K562 (cell line): ENCODE measurements around the gene WDR70. TPM values are rescaled to one million over a fixed set of nuclear protein-coding genes. Genes with fewer than 3 reads are reported as not detected.
"Not testable (repeated sequence)": the region's sequence is repeated elsewhere in the genome, so short reads cannot be mapped to it uniquely, and the experiment has no call there.

Experiments
- ATAC-seq: fragments of 200-7000 bp; cut with Tn5 transposase; 3 replicates; pipeline ENCODE4 v1.9.1; 2020; ENCODE audit warnings: moderate library complexity
- BruUV-seq: library from RNA; stranded (reverse); fragments of 400-500 nt; replicated peaks from 2 replicates; lab custom pipeline; 2021; lab: Mats Ljungman, UMichigan
- CTCF ChIA-PET: fragments of 300-600 bp; formaldehyde crosslinking; extraction: SDS; loops from one replicate; lab custom pipeline; 2021; ENCODE audit warnings: low intra/inter-chr PET ratio; lab: Yijun Ruan, JAX
- POLR2A ChIA-PET: fragments of 300-600, 350-650 bp; sonication (Branson Sonifier 250); formaldehyde crosslinking; extraction: SDS; loops from one replicate; lab custom pipeline; 2021; ENCODE audit warnings: antibody characterized with exemption, inconsistent platforms; lab: Yijun Ruan, JAX
- DNase-seq, 4 experiments: peaks; one replicate each; pipeline versions ENCODE4 v3.0.0 to v3.0.0-alpha.2; 2011 to 2018; ENCODE audit warnings: low spot score in 3 of 4, mixed read lengths in 3 of 4; ENCODE audit errors: extremely low read depth in 1 of 4
- FAIRE-seq: peaks from 2 replicates; lab custom pipeline; 2011; peaks lifted over from hg19 to GRCh38; lab: Jason Lieb, UNC
- H2AFZ ChIP-seq: 2 replicates; pipeline ENCODE4 v1.6.0; 2011; ENCODE audit warnings: low read depth, low read length, control low read depth, inconsistent platforms
- H3K27ac ChIP-seq: fragments of 200-600 bp; 3 replicates; pipeline ENCODE4 v1.8.0; 2011; ENCODE audit warnings: low read depth, mild to moderate bottlenecking, control low read depth, inconsistent platforms, low read length, moderate library complexity, mixed read lengths; ENCODE audit errors: extremely low read depth
- H3K27me3 ChIP-seq, 2 experiments: fragments of 300-600 bp in 1 of 2; 2 replicates in 1 of 2; 3 replicates in 1 of 2; pipeline versions ENCODE4 v1.6.0 to v1.8.0; 2011; ENCODE audit warnings: inconsistent platforms in 2 of 2, low read length in 2 of 2, mild to moderate bottlenecking in 1 of 2, mixed read lengths in 1 of 2, moderate library complexity in 1 of 2; ENCODE audit not compliant: control insufficient read depth in 2 of 2, insufficient read depth in 2 of 2
- H3K36me3 ChIP-seq: fragments of 300-600 bp; 3 replicates; pipeline ENCODE4 v1.8.0; 2011; ENCODE audit warnings: mild to moderate bottlenecking, low read length, inconsistent platforms; ENCODE audit not compliant: control insufficient read depth, insufficient read depth
- H3K4me1 ChIP-seq, 2 experiments: fragments of 200-600 bp in 1 of 2; replicated peaks in 1 of 2; 2 replicates in 1 of 2; 3 replicates in 1 of 2; pipeline versions ENCODE4 v1.5.1 to v1.8.0; 2011; ENCODE audit warnings: inconsistent platforms in 2 of 2, low read length in 2 of 2, mild to moderate bottlenecking in 1 of 2, mixed read lengths in 1 of 2, moderate library complexity in 1 of 2; ENCODE audit not compliant: control insufficient read depth in 2 of 2, insufficient read depth in 2 of 2
- H3K4me2 ChIP-seq: 2 replicates; pipeline ENCODE4 v1.6.1; 2011; ENCODE audit warnings: low read length, control low read depth, inconsistent platforms, mixed read lengths; ENCODE audit not compliant: insufficient read depth
- H3K4me3 ChIP-seq: fragments of 200-600 bp; sonication (generic), shearing (Covaris generic); 2 replicates; pipeline ENCODE4 v1.5.1; 2016; ENCODE audit warnings: control low read depth, inconsistent platforms
- H3K79me2 ChIP-seq: fragments of 200-600 bp; 3 replicates; pipeline ENCODE4 v1.8.0; 2011; ENCODE audit warnings: low read length, inconsistent platforms; ENCODE audit not compliant: control insufficient read depth, insufficient read depth
- H3K9ac ChIP-seq, 2 experiments: 2 replicates each; pipeline versions ENCODE4 v1.6.0 to v1.6.1; 2011; ENCODE audit warnings: low read depth in 2 of 2, low read length in 2 of 2, control low read depth in 1 of 2, inconsistent platforms in 1 of 2, mild to moderate bottlenecking in 1 of 2, mixed read lengths in 1 of 2; ENCODE audit not compliant: insufficient read depth in 1 of 2
- H3K9me1 ChIP-seq: one replicate; pipeline ENCODE4 v1.6.0; 2011; ENCODE audit warnings: inconsistent platforms, mild to moderate bottlenecking, low read length, moderate library complexity; ENCODE audit not compliant: control insufficient read depth, insufficient read depth
- H3K9me3 ChIP-seq: replicated peaks from 2 replicates; pipeline ENCODE4 v1.5.1; 2011; ENCODE audit warnings: low read depth, low read length, inconsistent platforms; ENCODE audit not compliant: control insufficient read depth, insufficient read depth
- H4K20me1 ChIP-seq: replicated peaks from 2 replicates; pipeline ENCODE4 v1.6.1; 2011; ENCODE audit warnings: low read length, inconsistent platforms, mixed read lengths; ENCODE audit not compliant: control insufficient read depth, insufficient read depth
- BCOR ChIP-seq: fragments of 450-650 bp; IDR thresholded peaks from 2 replicates; pipeline ENCODE4 v1.6.1; 2016
- ZNF146 ChIP-seq: IDR thresholded peaks from one replicate; pipeline ENCODE4 v1.6.1; 2018; ENCODE audit warnings: missing compliant biosample characterization; ENCODE audit not compliant: unreplicated experiment
- WGBS: fragments of 100-300 bp; shearing (Covaris generic); methylation state at CpG from one replicate; pipeline ENCODE4 v1.1.6; 2016; ENCODE audit warnings: low coverage, mixed read lengths; ENCODE audit not compliant: insufficient coverage; ENCODE audit errors: missing lambda C conversion rate; 5-methylcytosine and 5-hydroxymethylcytosine counted together
- in situ Hi-C: fragments of 300-500 bp; cut with MboI; formaldehyde crosslinking; loops from 4 replicates; pipeline ENCODE4 v1.15.0; 2018; ENCODE audit warnings: inconsistent platforms, mixed read lengths
- intact Hi-C: fragments of 100-400 bp; cut with micrococcal nuclease; formaldehyde crosslinking; loops from 2 replicates; pipeline ENCODE4 v1.14.2; 2022
- polyA plus RNA-seq, 8 experiments: library from polyadenylated mRNA; depleted of rRNA in 4 of 8; stranded (reverse) in 5 of 8; unstranded in 3 of 8; fragments of >200 nt; fragmentation: Nextera tagmentation in 2 of 8; fragmentation: Illumina TruSeq in 1 of 8; extraction: Ambion mirVana in 2 of 8; extraction: Trizol in 1 of 8; gene quantifications; 2 replicates each; pipeline versions ENCODE4 v1.2.1 to v1.2.3, GENCODE V29; 2011 to 2014; ENCODE audit warnings: inconsistent platforms in 1 of 8, missing spikeins in 1 of 8
- total RNA-seq, 7 experiments: library from RNA; depleted of rRNA in 6 of 7; stranded (reverse); fragments of >200 nt in 6 of 7; fragmentation: Illumina TruSeq in 2 of 7; extraction: Trizol in 2 of 7; gene quantifications; 2 replicates each; pipeline versions ENCODE4 v1.2.1 to v1.2.3, GENCODE V29; 2011 to 2021; ENCODE audit warnings: low replicate concordance in 1 of 7
- TF ChIP-seq, protein P1 (sequence below): sonication (generic); formaldehyde crosslinking; IDR thresholded peaks from 2 replicates; pipeline ENCODE4 v1.8.1; 2023; ENCODE audit warnings: mild to moderate bottlenecking, missing genetic modification reagents

The WDR70 gene
- total and polyA plus RNA-seq, 9 of the 15 experiments (the other 6 are each of a cell fraction or from before 2014, with no cell fraction given) = 16.8 to 46.6 (median 38.8) TPM

DNA sequence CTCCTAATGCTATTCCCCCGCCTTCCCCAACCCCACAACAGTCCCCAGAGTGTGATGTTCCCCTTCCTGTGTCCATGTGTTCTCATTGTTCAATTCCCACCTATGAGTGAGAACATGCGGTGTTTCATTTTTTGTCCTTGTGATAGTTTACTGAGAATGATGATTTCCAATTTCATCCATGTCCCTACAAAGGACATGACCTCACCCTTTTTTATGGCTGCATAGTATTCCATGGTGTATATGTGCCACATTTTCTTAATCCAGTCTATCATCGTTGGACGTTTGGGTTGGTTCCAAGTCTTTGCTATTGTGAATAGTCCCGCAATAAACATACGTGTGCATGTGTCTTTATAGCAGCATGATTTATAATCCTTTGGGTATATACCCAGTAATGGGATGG is 295.2 kb downstream of the WDR70 start:
- H3K9me3 ChIP-seq, H3K9ac ChIP-seq, in situ Hi-C loops, CTCF ChIA-PET, H3K4me2 ChIP-seq, H3K9me1 ChIP-seq, POLR2A ChIA-PET, H3K36me3 ChIP-seq, H3K27me3 ChIP-seq, ATAC-seq, DNase-seq, H4K20me1 ChIP-seq, H3K27ac ChIP-seq, FAIRE-seq, BruUV-seq, H3K79me2 ChIP-seq, H3K4me3 ChIP-seq, H2AFZ ChIP-seq: not testable (repeated sequence)
- TF ChIP-seq ZNF146 (CRISPR knock-in tag) (peak; percentile 83), BCOR (peak; percentile 30; the same call in 1 of the 2 replicates)
- intact Hi-C loops = loop anchor here (5.0 to 10.0 kb wide), 2 partner anchors 100 to 262 kb away; no protein-coding TSS in a partner anchor
- H3K4me1 ChIP-seq = peaks cover 0 to 10% of the 10 kb centered on the region in 2 experiments; a peak in 3 of 5 replicates
- 79% methylated on average over 6 of the region's 6 CpGs for WGBS

DNA sequence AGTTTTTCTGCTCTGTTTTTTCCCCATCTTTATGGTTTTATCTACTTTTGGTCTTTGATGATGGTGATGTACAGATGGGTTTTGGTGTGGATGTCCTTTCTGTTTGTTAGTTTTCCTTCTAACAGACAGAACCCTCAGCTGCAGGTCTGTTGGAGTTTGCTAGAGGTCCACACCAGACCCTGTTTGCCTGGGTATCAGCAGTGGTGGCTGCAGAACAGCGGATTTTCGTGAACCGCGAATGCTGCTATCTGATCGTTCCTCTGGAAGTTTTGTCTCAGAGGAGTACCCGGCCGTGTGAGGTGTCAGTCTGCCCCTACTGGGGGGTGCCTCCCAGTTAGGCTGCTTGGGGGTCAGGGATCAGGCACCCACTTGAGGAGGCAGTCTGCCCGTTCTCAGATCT is 300.2 kb downstream of the WDR70 start:
- TF ChIP-seq, protein P1, sequence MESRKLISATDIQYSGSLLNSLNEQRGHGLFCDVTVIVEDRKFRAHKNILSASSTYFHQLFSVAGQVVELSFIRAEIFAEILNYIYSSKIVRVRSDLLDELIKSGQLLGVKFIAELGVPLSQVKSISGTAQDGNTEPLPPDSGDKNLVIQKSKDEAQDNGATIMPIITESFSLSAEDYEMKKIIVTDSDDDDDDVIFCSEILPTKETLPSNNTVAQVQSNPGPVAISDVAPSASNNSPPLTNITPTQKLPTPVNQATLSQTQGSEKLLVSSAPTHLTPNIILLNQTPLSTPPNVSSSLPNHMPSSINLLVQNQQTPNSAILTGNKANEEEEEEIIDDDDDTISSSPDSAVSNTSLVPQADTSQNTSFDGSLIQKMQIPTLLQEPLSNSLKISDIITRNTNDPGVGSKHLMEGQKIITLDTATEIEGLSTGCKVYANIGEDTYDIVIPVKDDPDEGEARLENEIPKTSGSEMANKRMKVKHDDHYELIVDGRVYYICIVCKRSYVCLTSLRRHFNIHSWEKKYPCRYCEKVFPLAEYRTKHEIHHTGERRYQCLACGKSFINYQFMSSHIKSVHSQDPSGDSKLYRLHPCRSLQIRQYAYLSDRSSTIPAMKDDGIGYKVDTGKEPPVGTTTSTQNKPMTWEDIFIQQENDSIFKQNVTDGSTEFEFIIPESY (CRISPR knock-in tag) = peak; percentile 94
- DNase-seq, in situ Hi-C loops, H3K79me2 ChIP-seq, H3K9me3 ChIP-seq, H4K20me1 ChIP-seq, H3K9me1 ChIP-seq, H3K27ac ChIP-seq, CTCF ChIA-PET, H3K4me2 ChIP-seq, H3K27me3 ChIP-seq, H2AFZ ChIP-seq, H3K4me3 ChIP-seq, BruUV-seq, H3K4me1 ChIP-seq, FAIRE-seq, ATAC-seq, H3K9ac ChIP-seq, H3K36me3 ChIP-seq, POLR2A ChIA-PET: not testable (repeated sequence)
- intact Hi-C loops = loop anchor here (10.0 kb wide), 1 partner anchor 105 kb away; no protein-coding TSS in a partner anchor
- 69% methylated on average over 5 of the region's 8 CpGs for WGBS

DNA sequence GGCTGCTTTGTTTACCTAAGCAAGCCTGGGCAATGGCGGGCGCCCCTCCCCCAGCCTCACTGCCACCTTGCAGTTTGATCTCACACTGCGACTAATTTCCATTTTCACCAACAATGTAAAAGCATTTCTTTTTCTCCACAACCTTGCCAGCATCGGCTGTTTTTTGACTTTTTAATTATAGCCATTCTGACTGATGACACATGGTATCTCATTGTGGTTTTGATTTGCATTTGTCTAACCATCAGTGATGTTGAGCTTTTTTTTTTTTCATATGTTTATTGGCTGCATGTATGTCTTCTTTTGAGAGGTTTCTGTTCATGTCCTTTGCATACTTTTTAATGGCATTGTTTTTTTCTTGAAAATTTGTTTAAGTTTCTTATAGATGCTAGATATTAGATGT is 300.8 kb downstream of the WDR70 start:
- H3K36me3 ChIP-seq, in situ Hi-C loops, H2AFZ ChIP-seq, H3K4me2 ChIP-seq, CTCF ChIA-PET, H3K27me3 ChIP-seq, H3K27ac ChIP-seq, FAIRE-seq, H3K4me3 ChIP-seq, H4K20me1 ChIP-seq, H3K9ac ChIP-seq, ATAC-seq, H3K9me3 ChIP-seq, H3K79me2 ChIP-seq, BruUV-seq, DNase-seq, H3K9me1 ChIP-seq, H3K4me1 ChIP-seq: not testable (repeated sequence)
- intact Hi-C loops = loop anchor here (10.0 kb wide), 1 partner anchor 105 kb away; no protein-coding TSS in a partner anchor
- WGBS = 56% methylated on average over 4 of the region's 4 CpGs
- POLR2A ChIA-PET = interaction anchor here (0.5 kb wide), 1 partner anchor 984 kb away, joined by 3 read pairs; no protein-coding TSS in a partner anchor
